ENCODE results near the gene KLF16.

- TF ChIP-seq CTCF (IDR thresholded peaks at IDR 0.05 in 2 of 3, conservative IDR thresholded peaks at IDR 0.05 in 1 of 3; ENCODE audit: control insufficient read depth in 2 of 3, extremely low read depth in 1 of 3, insufficient read depth in 1 of 3, low read depth in 3 of 3, low read length in 3 of 3): no peak
- no peak for TF ChIP-seq ZNF622 (IDR thresholded peaks at IDR 0.05)
- no peak for TF ChIP-seq USF1 (IDR thresholded peaks at IDR 0.05; ENCODE audit: borderline replicate concordance, extremely low read length, insufficient read depth, low read depth, low read length)
- TF ChIP-seq ATF3 (IDR thresholded peaks at IDR 0.05; ENCODE audit: borderline replicate concordance, extremely low read depth, low read depth, low read length): no peak
- no peak for TF ChIP-seq PML (IDR thresholded peaks at IDR 0.05; ENCODE audit: low read length)
- no peak for TF ChIP-seq SIN3A (IDR thresholded peaks at IDR 0.05; ENCODE audit: low read depth, low read length)
- no peak for TF ChIP-seq POLR2AphosphoS2 (IDR thresholded peaks at IDR 0.05; ENCODE audit: low read depth, low read length)
- no peak for TF ChIP-seq CHD4 (IDR thresholded peaks at IDR 0.05)
- no peak for TF ChIP-seq POLR2A (IDR thresholded peaks at IDR 0.05; ENCODE audit: low read depth, low read length)
- TF ChIP-seq EZH2 (IDR thresholded peaks at IDR 0.05; ENCODE audit: borderline replicate concordance, control insufficient read depth, low read depth, low read length): no peak
- TF ChIP-seq MXI1 (IDR thresholded peaks at IDR 0.05; ENCODE audit: low read depth, low read length): no peak
- no peak for TF ChIP-seq SUPT20H (IDR thresholded peaks at IDR 0.05; ENCODE audit: borderline replicate concordance, control insufficient read depth, low read depth, low read length)
- no peak for TF ChIP-seq MYC (IDR thresholded peaks at IDR 0.05; ENCODE audit: insufficient read depth, insufficient read length, insufficient replicate concordance, low read length, severe bottlenecking)
- no peak for TF ChIP-seq YY1 (IDR thresholded peaks at IDR 0.05; ENCODE audit: low read depth, low read length)
These were observed 11.3 kb upstream of the KLF16 start for GRCh38 chr19:1874554-1875185.
